ENCODE results near the gene AOPEP.

Gene AOPEP

DNA sequence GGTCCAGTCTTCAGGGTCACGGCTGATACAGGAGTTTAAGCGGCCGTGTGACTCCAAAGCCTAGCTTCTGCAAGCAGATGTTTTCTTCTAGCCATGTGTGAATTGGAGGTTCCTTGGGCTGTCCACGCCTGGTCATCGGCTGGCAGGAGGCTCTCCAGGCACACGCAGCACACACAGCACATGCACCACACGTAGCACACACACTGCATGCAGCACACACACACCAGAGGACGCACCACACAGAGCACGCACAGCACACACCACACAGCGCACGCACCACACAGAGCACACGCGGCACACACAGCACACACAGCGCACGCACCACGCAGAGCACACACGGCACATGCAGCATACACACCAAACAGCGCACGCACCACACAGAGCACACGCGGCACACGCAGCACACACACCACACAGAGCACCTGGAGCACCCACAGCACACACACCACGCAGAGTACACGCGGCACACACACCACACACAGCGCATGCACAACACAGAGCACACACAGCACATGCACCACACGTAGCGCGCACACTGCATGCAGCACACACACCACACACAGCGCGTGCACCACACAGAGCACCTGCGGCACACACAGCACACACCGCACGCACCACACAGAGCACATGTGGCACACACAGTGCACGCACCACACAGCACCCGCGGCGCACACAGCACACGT, 356.7 kb downstream of the AOPEP start:
- peak overlapping the region in 2 of 21 experiments; percentile 38 for H3K27ac ChIP-seq
- no peak overlapping the region for H3K4me3 ChIP-seq

DNA sequence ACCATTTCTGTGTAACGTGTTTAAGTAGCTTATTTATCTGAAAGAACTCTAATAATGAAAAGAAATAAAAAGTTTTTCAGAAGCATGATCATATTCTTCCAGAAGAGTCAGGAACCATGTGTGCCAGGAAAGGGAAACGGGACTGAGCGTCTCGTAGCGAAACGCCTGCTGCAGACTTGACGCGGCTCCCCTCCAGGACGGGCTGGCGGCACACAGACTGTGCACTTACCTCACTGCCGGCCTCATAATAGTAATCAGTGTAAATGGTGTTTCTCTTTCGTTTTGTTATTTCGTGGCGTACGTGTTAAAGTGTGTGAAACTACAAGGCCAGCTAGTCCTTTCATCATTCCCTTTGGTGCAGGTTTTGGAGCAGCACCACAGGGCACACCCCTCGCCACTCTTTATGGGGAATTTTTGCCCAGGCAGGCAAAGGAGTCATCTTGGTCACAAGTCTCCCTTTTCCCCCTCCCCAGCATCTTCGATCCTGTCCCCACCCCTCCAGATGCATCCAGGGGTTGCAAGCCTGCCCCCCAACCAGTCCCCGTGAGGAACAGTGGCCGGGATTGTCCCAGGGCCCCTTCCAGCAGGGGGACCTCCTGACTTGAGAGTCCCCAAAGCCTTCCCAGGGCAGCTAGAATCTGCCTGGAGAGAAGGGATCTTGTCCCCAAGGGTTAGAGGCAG, 357.9 kb downstream of the AOPEP start:
- H3K4me3 ChIP-seq: no peak overlapping the region

DNA sequence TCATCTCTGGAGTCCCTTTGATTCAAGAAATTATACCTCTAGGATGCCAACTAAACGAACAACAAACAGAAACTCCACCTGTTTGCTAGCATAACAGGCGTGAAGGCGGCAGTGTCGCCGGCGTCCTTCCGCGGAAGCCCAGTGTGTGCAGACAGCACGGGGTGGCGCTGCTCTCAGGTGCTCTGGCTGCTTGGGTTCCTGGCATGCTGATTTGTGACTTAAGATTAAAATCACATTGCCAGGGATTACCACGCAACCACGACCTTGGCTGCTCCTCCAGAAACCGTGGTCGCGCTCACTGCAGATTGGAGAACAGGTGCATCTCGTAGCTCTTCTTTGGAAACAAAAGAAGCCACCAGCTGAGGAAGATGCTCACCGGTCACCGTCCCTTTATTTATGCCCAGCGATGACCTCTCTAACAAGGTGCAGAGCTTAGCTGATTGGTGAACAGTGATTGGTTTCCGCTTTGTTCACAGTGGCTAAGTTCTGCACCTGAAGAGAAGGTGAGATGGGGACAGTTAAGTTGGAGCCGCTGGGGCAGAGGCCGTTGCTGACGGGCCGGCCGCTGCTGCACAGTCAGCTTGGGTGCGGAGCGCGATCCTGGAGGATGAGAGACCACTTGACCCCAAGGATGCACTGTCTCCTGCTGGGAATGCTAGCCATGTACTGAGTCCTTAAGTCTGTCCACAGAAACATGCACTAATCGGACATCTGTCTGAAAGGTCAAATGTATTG, 358.7 kb downstream of the AOPEP start:
- peak overlapping the region in 4 of 21 experiments; percentile 2 to 73 (median 35) for H3K27ac ChIP-seq

More for the DNA sequence above, 357.9 kb downstream of the AOPEP start:
- H3K27ac ChIP-seq: peak overlapping the region in 4 of 21 experiments; percentile 10 to 60 (median 38)

DNA sequence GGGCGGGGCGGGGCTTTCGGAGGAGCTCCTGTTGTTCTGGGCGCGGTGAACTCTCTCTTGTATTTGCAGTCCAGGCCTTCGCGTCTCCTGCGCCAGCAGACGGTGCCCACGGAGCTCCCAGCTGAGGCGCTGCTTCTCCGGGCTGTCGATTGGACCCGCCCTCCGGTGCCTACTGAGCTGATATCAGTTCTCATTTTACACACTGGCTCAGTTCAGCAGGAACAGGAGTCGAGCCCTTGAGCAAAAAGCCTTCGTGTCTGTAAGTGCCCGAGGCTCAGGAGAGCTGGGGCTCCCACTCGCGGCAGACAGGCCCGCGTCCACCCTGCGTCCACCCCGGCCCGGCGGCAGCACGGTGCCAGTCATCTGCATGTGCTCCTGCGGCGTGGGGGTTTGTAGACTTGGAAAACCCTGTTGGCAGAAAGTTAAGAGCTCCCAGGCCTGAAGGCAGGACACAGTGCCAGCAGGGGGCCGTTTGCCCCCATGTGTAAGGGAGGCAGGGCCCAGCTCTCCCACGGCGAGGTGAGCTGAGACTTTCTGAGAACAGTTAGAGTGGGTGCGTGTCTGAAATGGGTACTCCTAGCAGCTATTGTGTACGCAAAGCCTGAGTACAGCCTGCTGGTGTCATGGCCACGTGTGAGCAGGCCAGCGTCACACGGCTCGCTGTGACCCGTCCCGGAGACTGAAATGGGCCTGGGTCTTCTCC, 359.5 kb downstream of the AOPEP start:
- H3K27ac ChIP-seq: peak overlapping the region in 11 of 21 experiments; percentile 2 to 73 (median 46)
- no peak overlapping the region for H3K4me3 ChIP-seq

More for the DNA sequence above, 358.7 kb downstream of the AOPEP start:
- no peak overlapping the region for H3K4me3 ChIP-seq

DNA sequence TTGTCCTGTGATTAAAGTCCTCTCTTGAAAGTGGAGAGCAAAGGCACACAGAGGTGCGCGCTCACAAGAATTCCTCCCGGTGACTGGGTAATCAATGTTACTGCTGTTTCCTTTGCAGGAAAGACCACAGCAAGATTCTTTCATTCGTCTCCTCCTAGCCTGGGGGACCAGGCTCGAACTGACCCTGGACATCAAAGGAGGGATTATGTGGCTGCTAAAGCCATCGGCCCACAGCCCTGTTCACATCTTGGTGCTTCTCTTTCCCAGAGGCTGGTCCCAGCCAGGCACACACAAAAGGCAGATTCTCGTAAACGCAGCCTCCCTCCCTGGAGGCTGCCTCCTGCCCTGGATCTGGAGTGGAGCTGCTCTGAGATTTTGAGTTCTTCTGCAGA, 360.1 kb downstream of the AOPEP start:
- Histone ChIP-seq H3K27ac (peak overlapping the region in 6 of 21 experiments; percentile 17 to 73 (median 48)), H3K4me3 (no peak overlapping the region)

DNA sequence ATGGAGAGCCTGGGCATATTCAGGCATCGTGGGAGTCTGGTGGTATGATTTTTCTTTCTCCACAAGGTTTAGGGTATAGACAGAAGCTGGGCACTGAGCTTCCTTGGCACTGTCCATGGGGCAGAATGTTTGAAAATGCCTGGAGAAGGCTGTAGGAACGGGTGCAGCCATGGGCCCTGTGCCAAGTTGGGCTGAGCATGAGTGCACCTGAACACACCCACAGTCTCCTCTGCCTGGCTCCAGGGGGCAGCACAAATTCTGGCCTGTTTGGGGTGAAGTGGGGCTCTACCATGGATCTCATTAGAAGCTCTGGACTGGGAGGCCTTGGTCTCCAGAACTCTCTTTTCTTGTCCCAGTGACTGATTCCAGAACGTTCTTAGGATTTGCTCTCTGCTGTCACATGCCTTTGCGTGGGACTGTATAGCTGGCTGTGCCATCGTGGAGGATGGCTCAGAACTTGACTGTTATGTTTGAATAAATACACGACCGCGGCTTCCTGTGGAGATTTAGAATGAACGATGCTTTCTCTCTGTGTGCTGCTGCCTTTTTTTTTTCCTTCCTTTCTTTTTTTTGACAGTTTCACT, 361.3 kb downstream of the AOPEP start:
- H3K4me3 ChIP-seq: no peak overlapping the region

DNA sequence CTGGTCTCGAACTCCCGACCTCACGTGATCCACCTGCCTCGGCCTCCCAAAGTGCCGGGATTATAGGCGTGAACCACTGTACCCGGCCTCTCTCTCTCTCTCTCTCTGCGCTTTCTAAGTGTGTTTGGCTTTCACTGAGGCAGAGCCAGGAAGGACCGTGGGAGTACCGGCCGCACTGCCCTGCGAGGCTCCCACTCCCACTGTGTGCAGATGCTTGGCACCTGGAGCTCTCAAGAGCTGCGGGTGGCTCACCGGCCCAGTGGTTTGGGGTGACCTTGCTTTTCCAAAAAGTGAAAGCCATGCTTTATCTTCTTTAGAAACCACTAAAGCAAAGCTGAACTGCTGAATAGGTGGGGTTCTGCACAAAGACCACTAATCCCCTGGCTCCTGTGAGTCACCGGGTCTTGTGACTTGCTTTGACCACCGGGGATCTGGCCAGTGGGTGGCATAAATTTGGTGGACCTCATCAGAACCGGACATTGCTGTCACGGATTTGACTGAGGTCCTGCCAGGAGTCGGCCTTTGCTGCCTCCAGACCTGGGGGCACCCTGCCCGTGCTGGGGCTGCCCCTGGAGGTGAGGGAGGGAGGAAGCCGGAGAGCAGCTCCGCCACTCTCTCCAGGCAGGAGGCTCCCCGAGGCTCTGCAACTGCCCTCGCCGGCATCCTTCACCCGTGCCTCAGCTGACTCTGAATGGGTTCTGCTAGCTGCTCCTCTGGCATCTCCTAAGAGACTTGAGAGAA, 362.1 kb downstream of the AOPEP start:
- no peak overlapping the region for H3K4me3 ChIP-seq
- H3K27ac ChIP-seq: peak overlapping the region in 14 of 21 experiments; percentile 1 to 81 (median 38)

More for the DNA sequence above, 361.3 kb downstream of the AOPEP start:
- H3K27ac ChIP-seq: peak overlapping the region in 7 of 21 experiments; percentile 5 to 73 (median 29)

DNA sequence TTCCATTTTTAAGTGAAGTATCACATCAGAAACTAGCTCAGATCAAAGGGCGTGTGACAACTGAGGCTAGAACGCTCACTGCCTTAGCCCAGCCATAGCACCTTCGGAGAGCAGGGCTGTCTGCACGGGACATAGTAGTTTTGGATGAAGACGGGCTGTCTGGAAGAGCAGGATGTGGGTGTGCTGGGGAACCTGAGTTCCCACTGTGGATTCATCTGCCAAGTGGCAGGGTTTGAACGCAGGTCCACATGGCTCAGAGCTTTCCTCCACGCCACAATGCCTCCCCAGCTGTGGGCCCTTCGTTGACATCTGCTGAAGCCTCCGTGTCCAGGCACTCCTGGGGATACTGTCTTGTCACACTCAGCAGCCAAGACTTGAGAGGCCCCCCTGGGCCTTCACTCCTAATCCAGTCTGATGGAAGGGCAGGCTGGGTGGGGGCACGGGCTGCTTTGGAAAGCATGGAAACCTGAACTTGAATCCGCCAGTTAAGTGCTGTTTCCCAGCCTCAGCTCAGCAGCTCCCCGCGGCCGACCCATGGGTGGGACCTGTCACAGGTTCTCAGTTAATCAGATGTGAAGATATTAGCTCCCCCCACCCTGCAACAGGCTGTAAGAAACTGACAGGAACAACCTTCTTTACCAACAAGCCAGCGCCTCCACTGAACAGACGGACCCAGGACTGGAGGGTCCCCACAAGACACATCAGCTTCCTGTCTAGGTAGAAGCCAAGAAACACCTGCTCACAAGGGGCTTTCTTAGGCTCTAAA, 362.9 kb downstream of the AOPEP start:
- Histone ChIP-seq H3K27ac (peak overlapping the region in 16 of 21 experiments; percentile 1 to 81 (median 74)), H3K4me3 (no peak overlapping the region)

DNA sequence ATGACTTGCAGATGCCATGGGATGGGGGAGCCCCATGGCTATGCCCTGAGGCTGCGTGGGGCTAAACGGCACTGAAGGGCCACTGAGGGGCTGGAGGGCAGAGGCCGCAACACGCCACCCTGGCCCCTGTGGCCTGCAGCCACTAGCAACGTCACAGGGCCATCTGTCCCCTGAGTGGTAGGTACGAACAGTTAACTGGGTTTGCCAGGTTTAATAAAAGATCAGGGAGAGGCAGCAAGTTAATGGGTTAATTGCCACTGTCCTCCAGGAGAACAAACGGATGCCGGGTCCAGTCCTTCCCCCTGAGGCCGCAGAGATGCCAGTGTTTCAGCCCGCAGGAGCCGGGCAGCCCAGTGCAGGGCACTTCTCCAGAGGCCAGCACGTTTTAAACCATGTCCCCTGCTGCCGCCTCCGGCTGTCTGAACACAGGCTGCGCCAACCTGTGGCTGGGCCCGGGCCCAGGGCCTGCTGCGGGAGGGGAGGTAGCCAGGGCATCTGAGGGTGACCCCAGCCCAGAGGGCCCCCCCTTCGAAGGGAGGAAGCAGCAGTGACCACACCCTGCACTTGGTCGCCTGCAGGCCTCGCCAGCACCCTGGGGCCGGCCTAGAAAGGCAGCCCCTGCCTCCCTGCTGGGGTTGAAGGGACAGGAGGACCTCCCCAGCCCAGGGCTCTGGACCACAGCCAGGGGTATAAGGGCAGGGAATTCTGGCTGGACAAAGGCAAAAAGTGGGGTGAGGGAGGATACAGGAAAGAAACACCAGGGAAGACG, 363.7 kb downstream of the AOPEP start:
- H3K27ac ChIP-seq: peak overlapping the region in 19 of 21 experiments; percentile 1 to 81 (median 73)

DNA sequence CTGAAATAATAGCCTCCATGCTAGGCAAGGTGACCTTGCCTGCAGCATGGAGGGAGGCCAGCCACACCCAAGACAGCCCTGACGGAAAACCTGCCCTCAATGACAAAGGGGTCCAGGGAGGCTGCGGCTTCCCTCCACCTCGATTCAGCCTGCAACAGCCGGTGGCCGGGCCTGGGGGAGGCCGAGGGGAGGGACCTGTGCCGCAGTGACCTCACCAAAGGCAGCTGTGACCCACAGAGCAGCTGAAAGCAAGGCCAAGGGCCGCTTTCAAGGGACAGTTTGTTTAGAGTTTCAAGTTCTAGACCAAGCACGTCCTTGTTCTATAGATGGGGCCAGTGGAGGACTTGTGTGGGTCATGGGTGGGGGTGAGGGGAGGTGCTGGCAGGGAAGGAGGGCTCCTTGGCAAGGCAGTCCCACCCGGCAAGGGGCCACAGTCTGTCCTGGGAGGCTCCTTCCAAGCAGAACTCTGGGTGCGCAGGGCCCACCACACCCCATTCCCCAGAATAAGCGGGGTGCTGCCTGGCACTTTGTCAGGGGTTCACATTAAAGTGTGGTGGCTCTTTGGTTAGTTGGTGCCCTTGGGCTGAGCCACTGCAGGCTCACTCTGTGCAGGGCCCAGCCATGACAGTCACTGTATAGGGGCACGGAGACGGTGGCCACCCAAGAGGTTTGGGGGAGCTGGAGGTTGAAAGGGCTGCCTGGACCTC, 364.5 kb downstream of the AOPEP start:
- H3K27ac ChIP-seq: peak overlapping the region in 20 of 21 experiments; percentile 34 to 83 (median 74)

More for the DNA sequence above, 363.7 kb downstream of the AOPEP start:
- H3K4me3 ChIP-seq: no peak overlapping the region

DNA sequence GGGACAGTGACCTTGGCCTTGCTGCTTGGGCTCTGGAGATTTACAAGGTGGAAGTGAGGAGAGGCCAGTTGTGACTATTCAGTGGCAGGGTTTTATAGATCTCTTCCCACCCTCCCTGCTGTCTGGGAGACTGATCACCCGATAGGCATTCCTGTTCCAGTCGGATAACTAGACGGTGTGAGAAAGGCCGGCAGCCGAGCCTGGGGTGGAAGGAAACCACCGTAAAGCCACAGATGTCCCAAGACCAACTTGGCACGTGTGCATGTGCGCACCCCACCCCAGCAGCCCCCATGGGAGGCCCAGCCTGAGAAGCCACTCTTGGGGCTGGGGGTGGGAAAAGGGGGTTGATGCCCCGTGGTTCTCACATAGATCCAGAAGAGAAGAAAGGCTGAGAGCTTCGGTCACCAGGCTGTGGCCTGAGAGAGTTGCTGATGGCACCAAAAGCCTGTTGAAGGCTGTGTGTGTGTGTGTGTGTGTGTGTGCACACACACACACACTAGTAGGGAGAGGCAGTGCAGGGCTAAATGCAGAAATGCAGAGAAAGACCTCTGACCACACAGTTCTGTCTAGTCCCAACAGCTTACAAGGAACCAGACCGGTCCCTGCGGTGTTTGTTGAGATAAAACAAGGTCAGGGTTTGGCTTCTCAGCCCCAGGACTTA, 365.2 kb downstream of the AOPEP start:
- no peak overlapping the region for H3K4me3 ChIP-seq
- peak overlapping the region in 20 of 21 experiments; percentile 44 to 83 (median 74) for H3K27ac ChIP-seq

More for the DNA sequence above, 364.5 kb downstream of the AOPEP start:
- H3K4me3 ChIP-seq: no peak overlapping the region

DNA sequence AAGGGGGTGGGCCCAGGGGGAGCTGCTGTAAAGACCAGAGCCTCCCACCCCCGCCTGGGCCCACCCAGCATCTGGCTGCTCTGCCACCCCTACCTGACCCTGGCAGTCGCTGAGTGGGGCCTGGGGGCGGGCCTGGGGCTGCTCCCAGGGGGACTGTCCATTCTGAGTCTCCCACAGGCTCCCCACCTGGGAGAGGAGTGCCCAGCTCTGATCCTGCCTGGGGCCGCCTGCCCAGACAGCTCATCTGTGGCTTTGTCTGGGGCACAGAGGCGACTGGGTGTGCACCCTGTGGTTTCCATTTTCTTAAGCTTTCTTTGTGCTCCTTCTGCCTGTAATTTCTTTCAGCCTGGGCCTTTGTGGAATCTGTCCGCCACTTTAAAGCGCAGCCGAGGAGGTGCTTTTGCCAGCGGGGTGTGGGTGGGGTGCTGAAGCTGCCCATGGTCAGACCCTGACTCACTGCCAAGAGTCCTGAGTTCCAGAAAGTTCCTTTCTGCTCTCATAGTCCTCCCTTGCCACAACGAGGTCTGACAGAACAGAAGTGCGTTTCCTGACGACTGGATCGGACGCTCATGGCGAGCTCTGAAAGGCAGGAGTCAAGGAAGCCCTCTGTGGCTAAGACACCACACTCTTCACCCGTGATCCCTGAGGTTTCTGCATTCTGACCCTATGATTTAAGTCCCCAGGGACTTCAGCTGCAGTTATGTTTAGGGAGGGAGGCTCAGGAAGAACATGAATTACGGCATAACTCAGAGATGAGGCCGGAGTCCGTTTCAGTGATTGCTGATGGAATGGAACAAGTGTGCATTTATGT, 366.0 kb downstream of the AOPEP start:
- Histone ChIP-seq H3K27ac (peak overlapping the region in 20 of 21 experiments; percentile 44 to 83 (median 74)), H3K4me3 (no peak overlapping the region)

DNA sequence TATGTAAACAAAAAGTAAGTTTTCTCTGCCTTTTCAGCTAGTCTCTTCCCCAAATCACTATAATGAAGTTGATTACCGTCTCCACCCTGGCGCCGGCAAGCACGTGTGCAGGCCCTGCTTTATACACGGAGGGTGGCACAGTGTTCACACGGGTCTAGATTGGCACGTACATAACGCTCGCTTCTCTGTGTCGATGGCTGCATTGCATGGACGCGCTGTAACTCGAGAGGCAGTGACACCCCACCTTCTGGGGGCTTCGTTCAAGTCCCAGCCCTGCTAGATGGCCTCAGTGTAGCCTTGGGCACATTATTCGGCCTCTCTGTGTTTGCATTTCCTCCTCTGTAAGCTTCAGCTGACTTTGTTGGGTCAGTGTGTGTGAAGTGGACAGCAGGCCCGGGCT, 367.1 kb downstream of the AOPEP start:
- no peak overlapping the region for H3K4me3 ChIP-seq
- H3K27ac ChIP-seq: peak overlapping the region in 2 of 21 experiments; percentile 7 to 79

DNA sequence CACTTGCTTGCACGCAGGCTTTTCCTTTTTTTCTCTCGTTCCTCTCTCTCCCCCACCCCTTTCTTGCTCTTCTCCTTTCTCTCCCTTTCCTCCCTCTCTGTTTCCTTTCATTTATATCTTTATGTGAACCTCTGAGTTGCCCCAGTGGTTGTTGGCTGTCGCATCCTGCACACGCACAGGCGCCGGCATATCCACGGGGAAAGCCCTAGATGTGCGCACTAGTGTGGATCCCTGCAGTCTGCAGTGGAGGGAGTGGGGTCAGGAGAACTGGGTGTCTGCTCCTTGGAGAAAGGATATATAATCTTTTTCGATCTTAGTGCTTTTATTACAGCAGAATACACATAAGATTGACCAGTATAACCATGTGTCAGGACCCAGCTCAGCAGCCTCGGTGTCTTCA, 367.5 kb downstream of the AOPEP start:
- H3K27ac ChIP-seq: peak overlapping the region in 2 of 21 experiments; percentile 7 to 79

More for the DNA sequence above, 367.5 kb downstream of the AOPEP start:
- no peak overlapping the region for H3K4me3 ChIP-seq
